ENCODE results near the gene PSME3IP1.

GRCh38 chr16:57151369-57151768, 34.5 kb downstream of the PSME3IP1 start:
- TF ChIP-seq BCL11A (tag by site-specific recombination; IDR thresholded peaks at IDR 0.05; ENCODE audit: low read depth) (no peak), ZNF626 (tag by site-specific recombination; IDR thresholded peaks at IDR 0.05) (no peak), ZNF561 (tag by site-specific recombination; IDR thresholded peaks at IDR 0.05; ENCODE audit: borderline replicate concordance) (no peak), ATF2 (tag by site-specific recombination; IDR thresholded peaks at IDR 0.05; ENCODE audit: low read depth) (no peak), CTCF (tag by site-specific recombination; IDR thresholded peaks at IDR 0.05) (no peak), ZNF580 (tag by site-specific recombination; IDR thresholded peaks at IDR 0.05) (no peak), ZBTB8A (tag by site-specific recombination; IDR thresholded peaks at IDR 0.05) (no peak), GFI1B (tag by site-specific recombination; IDR thresholded peaks at IDR 0.05) (no peak), ZNF248 (tag by site-specific recombination; IDR thresholded peaks at IDR 0.05) (no peak)

All from HEK293 (cell line).